Neural progenitor cell (in vitro differentiated cells): ENCODE data around the gene CIB2. TPM values are rescaled to one million over a fixed set of nuclear protein-coding genes. Genes with fewer than 3 reads are reported as not detected.

ENCODE experiments used
- DNase-seq: peaks from one replicate; pipeline ENCODE4 v3.0.0-alpha.2; 2016; ENCODE audit warnings: low spot score
- H2AFZ ChIP-seq: fragments of 200-600 bp; sonication (generic); replicated peaks from 2 replicates; pipeline ENCODE4 v1.6.1; 2016; ENCODE audit warnings: antibody characterized with exemption
- H3F3A ChIP-seq: fragments of 200-600 bp; sonication (generic); 2 replicates; pipeline ENCODE4 v1.6.1; 2016; ENCODE audit warnings: antibody characterized with exemption, low read depth
- H3K27ac ChIP-seq: fragments of 200-600 bp; sonication (generic); 2 replicates; pipeline ENCODE4 v1.5.1; 2016; ENCODE audit warnings: mild to moderate bottlenecking
- H3K27me3 ChIP-seq: fragments of 200-600 bp; sonication (generic); 2 replicates; pipeline ENCODE4 v1.6.1; 2016; ENCODE audit warnings: mild to moderate bottlenecking, moderate library complexity
- H3K36me3 ChIP-seq: fragments of 200-600 bp; sonication (generic); 2 replicates; pipeline ENCODE4 v1.5.1; 2016
- H3K4me1 ChIP-seq: fragments of 200-600 bp; sonication (generic); 2 replicates; pipeline ENCODE4 v1.6.1; 2016; ENCODE audit warnings: mixed run types
- H3K4me2 ChIP-seq: fragments of 200-600 bp; sonication (generic); 2 replicates; pipeline ENCODE4 v1.6.1; 2016
- H3K4me3 ChIP-seq: fragments of 200-600 bp; sonication (generic); 2 replicates; pipeline ENCODE4 v1.5.1; 2016
- H3K79me2 ChIP-seq: fragments of 200-600 bp; sonication (generic); 2 replicates; pipeline ENCODE4 v1.6.1; 2016; ENCODE audit warnings: low read depth
- H3K9ac ChIP-seq: fragments of 200-600 bp; sonication (generic); 2 replicates; pipeline ENCODE4 v1.6.1; 2016
- H3K9me3 ChIP-seq: fragments of 200-600 bp; sonication (generic); 2 replicates; pipeline ENCODE4 v1.5.1; 2016; ENCODE audit warnings: low read depth
- H4K20me1 ChIP-seq: fragments of 200-600 bp; sonication (generic); 2 replicates; pipeline ENCODE4 v1.6.1; 2016; ENCODE audit warnings: low read depth
- H3K27ac Mint-ChIP-seq: 3 replicates; pipeline ENCODE4 v1.8.0; 2021; ENCODE audit warnings: mixed read lengths
- H3K27me3 Mint-ChIP-seq: 2 replicates; pipeline ENCODE4 v1.8.0; 2022; ENCODE audit warnings: low read depth, mild to moderate bottlenecking, inconsistent platforms, moderate library complexity, mixed read lengths; ENCODE audit not compliant: insufficient read depth
- H3K36me3 Mint-ChIP-seq: 3 replicates; pipeline ENCODE4 v1.8.0; 2021; ENCODE audit warnings: mixed read lengths
- H3K4me1 Mint-ChIP-seq: 3 replicates; pipeline ENCODE4 v1.8.0; 2021; ENCODE audit warnings: mixed read lengths
- H3K4me3 Mint-ChIP-seq: 3 replicates; pipeline ENCODE4 v1.8.0; 2021; ENCODE audit warnings: mild to moderate bottlenecking, moderate library complexity, mixed read lengths
- H3K9me3 Mint-ChIP-seq: 3 replicates; pipeline ENCODE4 v1.8.0; 2020; ENCODE audit warnings: mixed read lengths
- CTCF ChIP-seq: fragments of 200-600 bp; sonication (generic); IDR thresholded peaks from 2 replicates; pipeline ENCODE4 v1.5.1; 2017; ENCODE audit warnings: antibody characterized with exemption, mild to moderate bottlenecking
- EZH2 ChIP-seq: fragments of 200-600 bp; sonication (generic); IDR thresholded peaks from 2 replicates; pipeline ENCODE4 v1.6.1; 2017; ENCODE audit warnings: antibody characterized with exemption, mild to moderate bottlenecking, moderate library complexity
- EZH2phosphoT487 ChIP-seq: fragments of 200-600 bp; sonication (generic); IDR thresholded peaks from 2 replicates; pipeline ENCODE4 v1.6.1; 2017; ENCODE audit warnings: antibody characterized with exemption
- total RNA-seq: library from RNA; depleted of rRNA; stranded (reverse); fragments of >200 nt; gene quantifications from 2 replicates; pipeline ENCODE4 v1.2.3, GENCODE V29; 2015; ENCODE audit warnings: low replicate concordance

Gene CIB2
- total RNA-seq, 1 donor from 2014 or later, result 40.6 TPM

- Mint-ChIP-seq H3K4me1 (peaks cover 28% of the 10 kb centered on the region), H3K36me3 (peaks cover 3% of the 10 kb centered on the region), H3K9me3 (no peaks in the 10 kb centered on the region), H3K4me3 (no peak overlapping the region), H3K27ac (peak overlapping the region; percentile 39), H3K27me3 (peaks cover 7% of the 10 kb centered on the region)
- no peak for DNase-seq
- H3K27ac ChIP-seq, result no peak overlapping the region
- H3F3A ChIP-seq, result peaks cover 24% of the 10 kb centered on the region
- no peaks in the 10 kb centered on the region for H3K36me3 ChIP-seq
- H3K27me3 ChIP-seq, result no peaks in the 10 kb centered on the region
- no peaks in the 10 kb centered on the region for H3K79me2 ChIP-seq
- H3K4me1 ChIP-seq, result peaks cover 12% of the 10 kb centered on the region
- TF ChIP-seq EZH2 (no peak), EZH2phosphoT487 (no peak), CTCF (no peak)
- no peaks in the 10 kb centered on the region for H4K20me1 ChIP-seq
- H3K4me3 ChIP-seq, result no peak overlapping the region
- no peak overlapping the region for H3K4me2 ChIP-seq
- no peak overlapping the region for H3K9ac ChIP-seq
- H3K9me3 ChIP-seq, result no peaks in the 10 kb centered on the region
- H2AFZ ChIP-seq, result no peak overlapping the region
Measured at GRCh38 chr15:78127882-78128281, 3.4 kb downstream of the CIB2 start.

DNA sequence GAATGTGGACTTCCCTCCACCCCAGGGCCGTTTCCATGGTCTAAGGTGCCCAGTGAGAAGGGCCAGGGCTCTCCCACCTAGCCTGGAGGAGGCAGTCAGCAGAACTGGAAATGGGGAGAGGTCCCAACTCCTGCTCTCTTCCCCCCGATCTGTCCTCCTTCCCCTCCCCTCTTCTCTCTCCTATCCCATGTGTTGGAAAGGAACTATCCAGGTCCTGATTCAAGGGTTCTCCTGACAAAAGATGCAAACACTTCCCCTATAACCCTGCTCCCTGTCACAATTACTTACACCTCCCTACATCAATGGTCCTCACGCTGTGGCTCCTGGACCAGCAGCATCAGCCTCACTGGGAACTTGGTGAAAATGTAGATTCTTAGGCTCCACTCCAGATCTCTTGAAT is 6.0 kb downstream of the CIB2 start:
- H3K27me3 Mint-ChIP-seq, result peaks cover 7% of the 10 kb centered on the region
- Histone ChIP-seq H3K4me2 (no peak overlapping the region), H3F3A (peaks cover 8% of the 10 kb centered on the region), H3K9ac (no peak overlapping the region), H3K27me3 (no peaks in the 10 kb centered on the region), H2AFZ (no peak overlapping the region), H3K79me2 (no peaks in the 10 kb centered on the region), H3K9me3 (no peaks in the 10 kb centered on the region), H3K4me1 (peaks cover 10% of the 10 kb centered on the region), H4K20me1 (no peaks in the 10 kb centered on the region), H3K4me3 (no peak overlapping the region), H3K27ac (no peak overlapping the region), H3K36me3 (no peaks in the 10 kb centered on the region)
- no peak overlapping the region for H3K27ac Mint-ChIP-seq
- H3K9me3 Mint-ChIP-seq, result no peaks in the 10 kb centered on the region
- TF ChIP-seq EZH2phosphoT487 (no peak), CTCF (no peak), EZH2 (no peak)
- H3K36me3 Mint-ChIP-seq, result peaks cover 3% of the 10 kb centered on the region
- H3K4me1 Mint-ChIP-seq, result peaks cover 15% of the 10 kb centered on the region
- no peak for DNase-seq
- H3K4me3 Mint-ChIP-seq, result no peak overlapping the region

DNA sequence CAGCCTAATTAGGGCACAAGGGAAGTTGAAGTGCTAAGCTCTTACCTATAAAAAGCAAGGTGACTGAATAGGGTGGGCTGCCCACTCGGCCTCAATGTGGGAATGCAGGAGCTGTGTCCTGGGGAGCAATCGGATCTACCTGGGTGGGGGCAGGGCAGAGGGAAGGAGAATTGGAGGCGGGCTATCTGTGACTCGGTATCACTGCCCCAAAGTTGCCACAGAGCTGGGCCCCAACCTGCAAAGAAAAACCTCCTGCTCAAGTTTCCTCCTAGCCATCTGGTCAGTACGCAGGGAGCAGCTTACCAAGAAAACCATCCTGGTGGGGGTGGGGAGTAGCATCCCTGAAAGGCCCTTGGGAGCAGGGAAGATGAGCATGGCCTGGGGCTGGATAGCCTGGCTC is 10.7 kb downstream of the CIB2 start:
- Histone ChIP-seq H3K27me3 (no peaks in the 10 kb centered on the region), H3F3A (peaks cover 6% of the 10 kb centered on the region), H3K36me3 (no peaks in the 10 kb centered on the region), H3K27ac (no peak overlapping the region), H3K4me2 (peak overlapping the region; percentile 27), H3K9ac (peak overlapping the region; percentile 20), H2AFZ (no peak overlapping the region), H4K20me1 (no peaks in the 10 kb centered on the region), H3K9me3 (no peaks in the 10 kb centered on the region), H3K4me1 (peaks cover 10% of the 10 kb centered on the region), H3K79me2 (no peaks in the 10 kb centered on the region), H3K4me3 (no peak overlapping the region)
- TF ChIP-seq EZH2phosphoT487 (no peak), CTCF (no peak), EZH2 (no peak)
- H3K27ac Mint-ChIP-seq, result no peak overlapping the region
- no peak overlapping the region for H3K4me3 Mint-ChIP-seq
- peaks cover 3% of the 10 kb centered on the region for H3K36me3 Mint-ChIP-seq
- no peaks in the 10 kb centered on the region for H3K9me3 Mint-ChIP-seq
- peaks cover 5% of the 10 kb centered on the region for H3K27me3 Mint-ChIP-seq
- peaks cover 7% of the 10 kb centered on the region for H3K4me1 Mint-ChIP-seq
- peak; percentile 23 for DNase-seq
